Naive B cell (primary cell): ENCODE measurements around the gene RCC2. TPM values are rescaled to one million over a fixed set of nuclear protein-coding genes. Genes with fewer than 3 reads are reported as not detected.
"Not testable (repeated sequence)": the region's sequence is repeated elsewhere in the genome, so short reads cannot be mapped to it uniquely, and the experiment has no call there.

Experiments used
- ATAC-seq, 2 donors: fragments of 150-1000 bp; cut with Tn5 transposase; 2 replicates each; pipeline ENCODE4 v1.10.0; 2021; ENCODE audit warnings: low read depth in 2 of 2, mild to moderate bottlenecking in 2 of 2, moderate library complexity in 2 of 2
- DNase-seq: peaks from one replicate; pipeline ENCODE4 v3.0.0; 2022
- H3K27ac Mint-ChIP-seq, 6 donors: one replicate each; pipeline ENCODE4 v1.8.0; 2020 to 2022; ENCODE audit warnings: mild to moderate bottlenecking in 6 of 6, mixed read lengths in 6 of 6, moderate library complexity in 5 of 6, inconsistent platforms in 2 of 6
- H3K27me3 Mint-ChIP-seq, 3 donors: one replicate each; pipeline ENCODE4 v1.8.0; 2021 to 2022; ENCODE audit warnings: mixed read lengths in 3 of 3, mild to moderate bottlenecking in 1 of 3
- H3K36me3 Mint-ChIP-seq, 2 donors: one replicate each; pipeline ENCODE4 v1.8.0; 2020 to 2022; ENCODE audit warnings: mixed read lengths in 2 of 2, inconsistent platforms in 1 of 2, mild to moderate bottlenecking in 1 of 2
- H3K4me1 Mint-ChIP-seq, 3 donors: one replicate each; pipeline ENCODE4 v1.8.0; 2020 to 2022; ENCODE audit warnings: mixed read lengths in 3 of 3, inconsistent platforms in 1 of 3, mild to moderate bottlenecking in 1 of 3, moderate library complexity in 1 of 3
- H3K4me3 Mint-ChIP-seq, 8 donors: one replicate each; pipeline ENCODE4 v1.8.0; 2020 to 2022; ENCODE audit warnings: mild to moderate bottlenecking in 8 of 8, mixed read lengths in 8 of 8, moderate library complexity in 8 of 8, inconsistent platforms in 2 of 8
- H3K9me3 Mint-ChIP-seq, 7 donors: one replicate each; pipeline ENCODE4 v1.8.0; 2020 to 2022; ENCODE audit warnings: mixed read lengths in 7 of 7, mild to moderate bottlenecking in 5 of 7, inconsistent platforms in 2 of 7, moderate library complexity in 1 of 7
- polyA plus RNA-seq, 6 donors: library from polyadenylated mRNA; unstranded; fragments of 300-500 nt; fragmentation: Illumina TruSeq; gene quantifications; one replicate each; pipeline ENCODE4 v1.2.3, GENCODE V29; 2021; ENCODE audit warnings: low read depth in 6 of 6

Gene RCC2
- polyA plus RNA-seq, 6 donors from 2014 or later = 15.3 to 43.0 (median 24.2) TPM

- DNase-seq (no peak), ATAC-seq (no peak)
- Mint-ChIP-seq H3K27me3 (peaks cover 5 to 13% (median 5%) of the 10 kb centered on the region in 3 donors), H3K27ac (no peak overlapping the region), H3K4me3 (no peak overlapping the region), H3K36me3 (no peaks in the 10 kb centered on the region), H3K9me3 (no peaks in the 10 kb centered on the region), H3K4me1 (no peaks in the 10 kb centered on the region)
Observed at GRCh38 chr1:17465228-17465627, 25.8 kb upstream of the RCC2 start.

GRCh38 chr1:17463991-17464390 lies 24.5 kb upstream of the RCC2 start:
- Mint-ChIP-seq H3K36me3 (no peaks in the 10 kb centered on the region), H3K27me3 (peaks cover 5 to 10% (median 10%) of the 10 kb centered on the region in 3 donors), H3K9me3 (no peaks in the 10 kb centered on the region), H3K27ac (peak overlapping the region in 2 of 6 donors; percentile 30 to 36), H3K4me3 (no peak overlapping the region), H3K4me1 (no peaks in the 10 kb centered on the region)
- ATAC-seq = no peak
- DNase-seq = no peak

- Mint-ChIP-seq H3K27me3 (peaks cover 0 to 12% (median 5%) of the 10 kb centered on the region in 3 donors), H3K4me3 (no peak overlapping the region), H3K27ac (peak overlapping the region in 2 of 6 donors; percentile 54 to 78), H3K4me1 (no peaks in the 10 kb centered on the region), H3K9me3 (peaks cover 0 to 3% (median 0%) of the 10 kb centered on the region in 7 donors), H3K36me3 (no peaks in the 10 kb centered on the region)
- DNase-seq (no peak), ATAC-seq (no peak)
Observed at GRCh38 chr1:17462669-17463068, 23.2 kb upstream of the RCC2 start.

DNA sequence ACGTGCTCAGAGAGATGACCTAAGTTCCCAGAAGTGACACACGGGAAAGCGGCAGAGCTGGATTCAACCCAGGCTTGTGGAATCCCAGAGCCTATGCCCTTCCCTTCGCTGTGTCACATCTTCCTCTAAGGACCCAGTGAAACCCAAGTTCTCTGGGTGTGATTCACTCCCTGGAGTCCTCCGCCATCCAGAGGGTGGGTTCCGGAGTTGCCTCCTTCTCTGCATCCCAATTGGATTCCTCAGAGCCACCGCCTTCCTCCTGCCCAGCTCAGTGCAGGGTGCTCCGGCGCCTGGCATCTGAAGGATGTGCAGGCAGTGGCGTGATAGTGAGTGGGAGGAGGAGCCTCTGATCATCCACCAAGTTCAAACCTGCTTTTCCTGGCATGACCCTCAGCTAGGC lies 20.7 kb upstream of the RCC2 start:
- H3K36me3 Mint-ChIP-seq = no peaks in the 10 kb centered on the region
- peaks cover 0 to 3% (median 0%) of the 10 kb centered on the region in 7 donors for H3K9me3 Mint-ChIP-seq
- no peak for DNase-seq
- H3K27ac Mint-ChIP-seq = no peak overlapping the region
- H3K27me3 Mint-ChIP-seq = peaks cover 0 to 12% (median 3%) of the 10 kb centered on the region in 3 donors
- H3K4me3 Mint-ChIP-seq = no peak overlapping the region
- ATAC-seq = no peak
- H3K4me1 Mint-ChIP-seq = no peaks in the 10 kb centered on the region

- no peaks in the 10 kb centered on the region for H3K4me1 Mint-ChIP-seq
- no peaks in the 10 kb centered on the region for H3K36me3 Mint-ChIP-seq
- peak overlapping the region in 1 of 8 donors; percentile 16 for H3K4me3 Mint-ChIP-seq
Observed at GRCh38 chr1:17458794-17459193, 19.3 kb upstream of the RCC2 start.

DNA sequence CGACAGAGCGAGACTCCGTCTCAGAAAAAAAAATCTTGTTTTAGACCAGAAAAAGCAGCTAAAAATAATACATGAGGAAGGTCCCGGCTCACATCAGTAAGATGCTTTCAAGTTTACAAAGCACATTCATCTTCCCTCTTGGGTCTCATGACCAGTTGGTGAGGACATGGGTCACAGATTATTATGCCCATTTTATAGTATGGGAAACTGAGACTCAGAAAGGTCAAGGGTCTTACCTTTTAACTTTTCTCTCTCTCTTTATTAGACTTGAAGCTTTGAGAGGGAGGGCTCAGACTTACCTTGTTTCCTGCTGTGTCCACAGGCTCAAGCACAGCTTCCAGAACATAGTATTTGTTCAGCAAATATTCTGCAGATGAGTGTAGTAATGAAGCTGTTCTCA lies 13.2 kb upstream of the RCC2 start:
- Mint-ChIP-seq H3K4me1 (peaks cover 0 to 2% (median 0%) of the 10 kb centered on the region in 3 donors), H3K27me3 (peaks cover 0 to 6% (median 6%) of the 10 kb centered on the region in 3 donors), H3K27ac (peak overlapping the region in 1 of 6 donors; percentile 33), H3K36me3 (no peaks in the 10 kb centered on the region), H3K4me3 (no peak overlapping the region), H3K9me3 (no peaks in the 10 kb centered on the region)
- DNase-seq (no peak), ATAC-seq (no peak)

More at GRCh38 chr1:17458794-17459193, 19.3 kb upstream of the RCC2 start:
- Mint-ChIP-seq H3K27ac (peak overlapping the region in 1 of 6 donors; percentile 22), H3K9me3 (peaks cover 0 to 3% (median 0%) of the 10 kb centered on the region in 7 donors), H3K27me3 (peaks cover 0 to 12% (median 0%) of the 10 kb centered on the region in 3 donors)
- ATAC-seq = no peak
- no peak for DNase-seq

DNA sequence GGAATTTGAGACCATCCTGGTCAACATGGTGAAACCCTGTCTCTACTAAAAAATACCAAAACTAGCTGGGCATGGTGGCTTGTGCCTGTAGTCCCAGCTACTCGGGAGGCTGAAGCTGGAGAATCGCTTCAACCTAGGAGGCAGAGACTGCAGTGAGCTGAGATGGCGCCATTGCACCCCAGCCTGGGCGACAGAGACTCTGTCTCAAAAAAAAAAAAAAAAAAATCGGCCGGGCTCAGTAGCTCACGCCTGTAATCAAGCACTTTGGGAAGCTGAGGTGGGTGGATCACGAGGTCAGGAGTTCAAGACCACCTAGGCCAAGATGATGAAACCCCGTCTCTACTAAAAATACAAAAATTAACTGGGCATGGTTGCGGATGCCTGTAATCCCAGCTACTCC lies 12.7 kb upstream of the RCC2 start:
- not testable (repeated sequence) for H3K4me3 Mint-ChIP-seq, H3K36me3 Mint-ChIP-seq, H3K4me1 Mint-ChIP-seq, H3K9me3 Mint-ChIP-seq, H3K27me3 Mint-ChIP-seq, ATAC-seq, DNase-seq
- H3K27ac Mint-ChIP-seq = peak overlapping the region in 2 of 6 donors; percentile 33 to 62

- no peaks in the 10 kb centered on the region for H3K36me3 Mint-ChIP-seq
- no peak for ATAC-seq
- no peaks in the 10 kb centered on the region for H3K9me3 Mint-ChIP-seq
- H3K27me3 Mint-ChIP-seq = peaks cover 0 to 13% (median 10%) of the 10 kb centered on the region in 3 donors
- DNase-seq = no peak
- H3K27ac Mint-ChIP-seq = peak overlapping the region in 1 of 6 donors; percentile 62
- H3K4me3 Mint-ChIP-seq = no peak overlapping the region
- H3K4me1 Mint-ChIP-seq = peaks cover 0 to 2% (median 0%) of the 10 kb centered on the region in 3 donors
Observed at GRCh38 chr1:17451731-17452130, 12.3 kb upstream of the RCC2 start.

DNA sequence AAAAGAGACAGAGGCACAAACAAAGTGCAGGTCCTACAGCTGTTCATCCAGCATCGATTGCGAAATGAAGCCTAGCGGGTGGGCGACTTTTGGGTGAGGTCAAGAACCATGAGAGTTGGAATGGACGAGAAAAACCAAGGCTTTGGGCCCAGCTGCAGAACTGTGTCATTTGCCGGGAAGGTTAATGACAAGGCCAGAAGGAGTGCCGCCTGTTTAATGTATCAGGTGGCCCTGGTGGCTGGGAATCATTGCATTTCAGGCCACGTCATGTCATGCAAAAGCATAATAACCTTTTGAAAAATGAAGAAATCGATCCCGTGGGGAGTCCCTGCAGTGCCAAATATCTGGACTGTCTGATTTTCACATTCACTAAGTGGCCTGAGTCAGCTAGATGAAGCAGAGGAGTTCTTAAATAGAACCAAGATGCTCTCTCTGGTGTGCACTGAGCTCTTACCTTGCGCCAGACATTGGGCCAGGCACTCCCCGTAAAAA lies 8.1 kb upstream of the RCC2 start:
- Mint-ChIP-seq H3K27me3 (peaks cover 9 to 18% (median 17%) of the 10 kb centered on the region in 3 donors), H3K36me3 (no peaks in the 10 kb centered on the region), H3K4me3 (no peak overlapping the region), H3K4me1 (peaks cover 0 to 2% (median 0%) of the 10 kb centered on the region in 3 donors), H3K27ac (no peak overlapping the region), H3K9me3 (no peaks in the 10 kb centered on the region)
- no peak for ATAC-seq
- DNase-seq = no peak

DNA sequence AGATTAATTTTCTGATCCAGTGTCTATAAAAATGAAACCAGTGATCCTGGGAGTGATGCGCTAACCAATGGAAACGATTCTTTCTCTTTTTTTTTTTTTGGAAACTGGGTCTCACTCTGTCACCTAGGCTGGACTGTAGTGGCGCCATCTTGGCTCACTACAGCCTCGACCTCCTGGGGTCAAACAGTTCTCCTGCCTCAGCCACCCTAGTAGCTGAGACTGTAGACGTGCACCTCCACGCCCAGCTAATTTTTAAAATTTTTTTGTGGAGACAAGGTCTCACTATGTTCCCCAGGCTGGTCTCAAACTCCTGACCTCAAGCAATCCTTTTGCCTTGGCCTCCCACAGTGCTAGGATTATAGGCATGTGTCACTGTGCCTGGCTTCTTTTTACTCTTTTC lies 3.4 kb upstream of the RCC2 start:
- Mint-ChIP-seq H3K27me3 (peaks cover 9 to 22% (median 12%) of the 10 kb centered on the region in 3 donors), H3K4me3 (peak overlapping the region in 1 of 8 donors; percentile 61), H3K9me3 (no peaks in the 10 kb centered on the region), H3K27ac (peak overlapping the region in 1 of 6 donors; percentile 48), H3K36me3 (no peaks in the 10 kb centered on the region), H3K4me1 (peaks cover 7 to 9% (median 7%) of the 10 kb centered on the region in 3 donors)
- DNase-seq (no peak), ATAC-seq (no peak)

DNA sequence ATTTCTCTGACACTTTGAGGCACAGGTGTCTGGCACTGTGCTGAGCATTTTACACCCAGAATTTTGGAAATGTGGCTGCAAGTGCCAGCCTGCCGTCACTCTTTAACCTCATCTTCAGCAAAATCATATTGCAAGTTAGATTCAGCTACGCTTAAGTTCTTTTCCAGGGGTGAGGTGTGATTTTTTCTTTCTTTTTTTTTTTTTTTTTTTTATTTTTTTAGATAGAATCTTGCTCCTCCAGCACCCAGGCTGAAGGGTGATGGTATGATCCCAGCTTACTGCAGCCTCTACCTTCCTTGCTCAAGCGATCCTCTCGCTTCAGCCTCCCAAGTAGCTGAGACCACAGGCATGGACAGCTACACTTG lies 2.5 kb upstream of the RCC2 start:
- Mint-ChIP-seq H3K27ac (peak overlapping the region in 1 of 6 donors; percentile 19), H3K4me3 (peak overlapping the region in 3 of 8 donors; percentile 9 to 100 (median 64)), H3K36me3 (no peaks in the 10 kb centered on the region), H3K9me3 (no peaks in the 10 kb centered on the region), H3K27me3 (peaks cover 8 to 14% (median 9%) of the 10 kb centered on the region in 3 donors), H3K4me1 (peaks cover 7 to 10% (median 9%) of the 10 kb centered on the region in 3 donors)
- ATAC-seq (no peak), DNase-seq (no peak)

- H3K4me3 Mint-ChIP-seq = peak overlapping the region in 3 of 8 donors; percentile 64 to 100 (median 82)
- H3K4me1 Mint-ChIP-seq = peaks cover 7 to 15% (median 9%) of the 10 kb centered on the region in 3 donors
- peak overlapping the region in 1 of 6 donors; percentile 19 for H3K27ac Mint-ChIP-seq
- no peaks in the 10 kb centered on the region for H3K9me3 Mint-ChIP-seq
- no peak for ATAC-seq
- DNase-seq = no peak
- H3K27me3 Mint-ChIP-seq = peaks cover 8 to 13% (median 9%) of the 10 kb centered on the region in 3 donors
- no peaks in the 10 kb centered on the region for H3K36me3 Mint-ChIP-seq
Observed at GRCh38 chr1:17441265-17441992, 2.0 kb upstream of the RCC2 start.

DNA sequence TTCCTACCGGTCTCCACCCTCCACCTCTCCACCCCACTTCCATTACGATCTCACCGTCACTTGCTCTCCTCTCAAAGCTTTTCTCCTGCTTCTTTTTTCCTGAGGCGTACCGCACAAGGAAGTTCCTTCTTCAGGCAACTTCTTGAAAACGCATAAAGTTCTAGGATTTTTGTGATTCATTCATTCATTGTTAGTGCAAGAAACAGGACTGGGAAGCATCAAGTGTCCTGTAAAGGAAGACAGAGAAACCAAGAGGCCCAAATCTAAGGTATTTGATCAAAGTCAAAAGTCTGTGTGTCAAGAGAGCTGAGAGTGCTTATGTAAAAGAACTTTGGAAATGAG lies 1.3 kb upstream of the RCC2 start:
- DNase-seq = no peak
- Mint-ChIP-seq H3K9me3 (no peaks in the 10 kb centered on the region), H3K36me3 (no peaks in the 10 kb centered on the region), H3K27me3 (peaks cover 8 to 13% (median 9%) of the 10 kb centered on the region in 3 donors), H3K27ac (peak overlapping the region in 1 of 6 donors; percentile 61), H3K4me3 (peak overlapping the region in 7 of 8 donors; percentile 2 to 100 (median 51)), H3K4me1 (peaks cover 7 to 21% (median 9%) of the 10 kb centered on the region in 3 donors)
- no peak for ATAC-seq
